ENCODE data around the gene FBXL13. TPM values are rescaled to one million over a fixed set of nuclear protein-coding genes. Genes with fewer than 3 reads are reported as not detected.

Gene FBXL13
- 1.2 and 29.6 TPM in 2 replicates for total RNA-seq

GRCh38 chr7:103074519-103075336 lies at the start of gene FBXL13, which contains the start of gene ARMC10:
FBXL13 (minus strand) TSS chr7:103074796.
ARMC10 (plus strand) TSS chr7:103075140; CDS start chr7:103075273, 133 bp downstream.

GRCh38 chr7:102912742-102913141 lies 161.9 kb downstream of the FBXL13 start, which contains the start of gene LRRC17:
LRRC17 (plus strand) TSS chr7:102913000; CDS start chr7:102933914, 20,914 bp downstream.

Other genes with a start within 250 kb of the FBXL13 start
- gene LRRC17, start 161.8 kb downstream of the FBXL13 start, total RNA-seq = 5.7 and 20.7 TPM in 2 replicates
- gene ARMC10, start 344 bp upstream of the FBXL13 start, total RNA-seq = 34.2 and 36.3 TPM in 2 replicates
- gene NAPEPLD, start 74.3 kb upstream of the FBXL13 start, total RNA-seq = 4.6 and 8.3 TPM in 2 replicates
- gene PMPCB, start 222.6 kb upstream of the FBXL13 start, total RNA-seq = 42.6 and 50.3 TPM in 2 replicates

Data from endothelial cell of coronary artery (primary cell).